Ascending aorta (tissue), 2 donors: ENCODE results near the gene ARL3. TPM values are rescaled to one million over a fixed set of nuclear protein-coding genes. Genes with fewer than 3 reads are reported as not detected.

Experiments used
- DNase-seq, 2 donors: peaks; one replicate each; pipeline ENCODE4 v3.0.0-alpha.2; 2019; ENCODE audit warnings: low spot score in 2 of 2
- H3K27ac ChIP-seq, 2 donors: fragments of 200-600 bp; sonication (generic); one replicate each; pipeline ENCODE4 v1.5.1; 2016 to 2017; ENCODE audit warnings: mild to moderate bottlenecking in 1 of 2
- H3K27me3 ChIP-seq: fragments of 200-600 bp; sonication (generic); one replicate; pipeline ENCODE4 v1.5.1; 2017
- H3K36me3 ChIP-seq, 2 donors: fragments of 200-600 bp; sonication (generic); one replicate each; pipeline ENCODE4 v1.5.1; 2016
- H3K4me1 ChIP-seq, 2 donors: fragments of 200-600 bp; sonication (generic); one replicate each; pipeline ENCODE4 v1.5.1; 2016 to 2017; ENCODE audit warnings: mild to moderate bottlenecking in 1 of 2
- H3K4me3 ChIP-seq, 2 donors: fragments of 200-600 bp; sonication (generic); one replicate each; pipeline ENCODE4 v1.5.1; 2016 to 2017; ENCODE audit warnings: mild to moderate bottlenecking in 1 of 2
- H3K9me3 ChIP-seq, 2 donors: fragments of 200-600 bp; sonication (generic); one replicate each; pipeline ENCODE4 v1.5.1; 2016
- intact Hi-C: fragments of 100-400 bp; cut with DNase I; formaldehyde crosslinking; loops from one replicate; pipeline ENCODE4 v1.15.1; 2023
- total RNA-seq: library from RNA; depleted of rRNA; stranded (reverse); fragments of >200 nt; gene quantifications from one replicate; pipeline ENCODE4 v1.1.0, GENCODE V29; 2016
- TF ChIP-seq, protein P1 (sequence below), 3 experiments: fragments of 200-600 bp in 2 of 3; fragments of 450-650 bp in 1 of 3; sonication (generic) in 2 of 3; IDR thresholded peaks; one replicate each; pipeline ENCODE4 v1.5.1; 2016 to 2019; ENCODE audit warnings: antibody characterized with exemption in 3 of 3, mild to moderate bottlenecking in 1 of 3, moderate library complexity in 1 of 3

Gene ARL3
- total RNA-seq, 1 donor from 2014 or later: 2.0 TPM

- intact Hi-C loops: no loop called here
- Histone ChIP-seq H3K4me1 (peaks cover 36 to 62% of the 10 kb centered on the region in 2 donors), H3K9me3 (no peaks in the 10 kb centered on the region), H3K4me3 (no peak overlapping the region), H3K36me3 (peaks cover 0 to 6% of the 10 kb centered on the region in 2 donors), H3K27ac (peak overlapping the region; percentile 88 to 95), H3K27me3 (no peaks in the 10 kb centered on the region)
- TF ChIP-seq, protein P1, sequence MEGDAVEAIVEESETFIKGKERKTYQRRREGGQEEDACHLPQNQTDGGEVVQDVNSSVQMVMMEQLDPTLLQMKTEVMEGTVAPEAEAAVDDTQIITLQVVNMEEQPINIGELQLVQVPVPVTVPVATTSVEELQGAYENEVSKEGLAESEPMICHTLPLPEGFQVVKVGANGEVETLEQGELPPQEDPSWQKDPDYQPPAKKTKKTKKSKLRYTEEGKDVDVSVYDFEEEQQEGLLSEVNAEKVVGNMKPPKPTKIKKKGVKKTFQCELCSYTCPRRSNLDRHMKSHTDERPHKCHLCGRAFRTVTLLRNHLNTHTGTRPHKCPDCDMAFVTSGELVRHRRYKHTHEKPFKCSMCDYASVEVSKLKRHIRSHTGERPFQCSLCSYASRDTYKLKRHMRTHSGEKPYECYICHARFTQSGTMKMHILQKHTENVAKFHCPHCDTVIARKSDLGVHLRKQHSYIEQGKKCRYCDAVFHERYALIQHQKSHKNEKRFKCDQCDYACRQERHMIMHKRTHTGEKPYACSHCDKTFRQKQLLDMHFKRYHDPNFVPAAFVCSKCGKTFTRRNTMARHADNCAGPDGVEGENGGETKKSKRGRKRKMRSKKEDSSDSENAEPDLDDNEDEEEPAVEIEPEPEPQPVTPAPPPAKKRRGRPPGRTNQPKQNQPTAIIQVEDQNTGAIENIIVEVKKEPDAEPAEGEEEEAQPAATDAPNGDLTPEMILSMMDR (IDR thresholded peaks at IDR 0.05): no peak
- no peak for DNase-seq
Observed at GRCh38 chr10:102631525-102632393, 82.4 kb downstream of the ARL3 start.

DNA sequence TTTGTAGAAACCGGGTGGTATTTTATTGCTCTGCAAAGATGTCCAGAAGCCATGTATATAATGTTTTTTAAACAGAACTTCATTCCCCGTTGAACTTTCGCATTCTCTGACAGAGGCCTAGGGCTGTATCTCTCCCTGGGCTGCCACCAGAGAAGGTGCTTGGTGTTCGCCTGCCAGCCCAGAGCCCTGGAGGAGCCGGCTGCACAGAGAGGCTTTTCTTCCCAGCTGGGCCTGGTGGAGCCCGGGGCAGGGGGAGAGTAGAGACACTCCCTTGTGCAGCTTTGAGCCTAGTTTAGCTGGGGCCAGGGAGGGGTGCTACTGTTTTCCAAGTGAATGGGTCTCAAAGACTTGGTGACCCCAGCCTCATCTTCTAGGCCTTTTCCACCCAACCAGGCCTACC, 83.5 kb downstream of the ARL3 start:
- intact Hi-C loops: no loop called here
- DNase-seq: no peak
- H3K9me3 ChIP-seq: no peaks in the 10 kb centered on the region
- H3K4me1 ChIP-seq: peaks cover 44 to 73% of the 10 kb centered on the region in 2 donors
- H3K4me3 ChIP-seq: no peak overlapping the region
- H3K27ac ChIP-seq: peak overlapping the region in 1 of 2 donors; percentile 95
- H3K27me3 ChIP-seq: no peaks in the 10 kb centered on the region
- TF ChIP-seq, protein P1 (IDR thresholded peaks at IDR 0.05): no peak
- peaks cover 0 to 6% of the 10 kb centered on the region in 2 donors for H3K36me3 ChIP-seq

GRCh38 chr10:102629661-102630614, 84.3 kb downstream of the ARL3 start:
- peaks cover 0 to 6% of the 10 kb centered on the region in 2 donors for H3K36me3 ChIP-seq
- H3K9me3 ChIP-seq: no peaks in the 10 kb centered on the region
- no peak overlapping the region for H3K4me3 ChIP-seq
- no peaks in the 10 kb centered on the region for H3K27me3 ChIP-seq
- intact Hi-C loops: no loop called here
- peaks cover 51 to 80% of the 10 kb centered on the region in 2 donors for H3K4me1 ChIP-seq
- DNase-seq: no peak
- peak overlapping the region; percentile 92 to 95 for H3K27ac ChIP-seq
- TF ChIP-seq, protein P1 (IDR thresholded peaks at IDR 0.05): no peak

DNA sequence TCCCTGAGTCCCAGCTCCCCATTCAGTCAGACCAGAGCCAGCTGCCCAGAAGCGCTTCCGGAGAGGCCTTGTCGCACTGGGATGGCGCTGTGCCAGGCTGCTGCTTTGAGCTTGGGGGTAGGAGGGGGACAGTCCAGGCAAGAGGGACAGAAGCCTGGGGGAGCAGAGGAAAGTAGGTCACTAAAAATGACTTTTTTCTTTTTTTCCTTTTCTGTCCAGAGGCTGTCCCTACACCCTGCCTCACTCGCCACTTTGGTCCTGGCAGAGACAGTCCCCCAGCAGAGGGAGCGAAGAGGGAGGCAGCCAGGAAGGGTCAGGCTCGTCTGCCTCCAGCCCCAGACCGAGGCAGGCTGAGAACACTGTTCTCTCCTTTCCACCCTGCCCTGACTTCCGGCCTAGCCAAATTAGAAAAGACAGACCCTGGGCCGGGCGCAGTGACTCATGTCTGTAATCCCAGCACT, 85.7 kb downstream of the ARL3 start:
- Histone ChIP-seq H3K4me3 (no peak overlapping the region), H3K4me1 (peaks cover 44 to 80% of the 10 kb centered on the region in 2 donors), H3K27ac (peak overlapping the region; percentile 92 to 95), H3K9me3 (no peaks in the 10 kb centered on the region), H3K36me3 (peaks cover 0 to 6% of the 10 kb centered on the region in 2 donors), H3K27me3 (no peaks in the 10 kb centered on the region)
- no peak for DNase-seq
- intact Hi-C loops: no loop called here
- TF ChIP-seq, protein P1 (IDR thresholded peaks at IDR 0.05): peak in 1 of 3 experiments; percentile 7

DNA sequence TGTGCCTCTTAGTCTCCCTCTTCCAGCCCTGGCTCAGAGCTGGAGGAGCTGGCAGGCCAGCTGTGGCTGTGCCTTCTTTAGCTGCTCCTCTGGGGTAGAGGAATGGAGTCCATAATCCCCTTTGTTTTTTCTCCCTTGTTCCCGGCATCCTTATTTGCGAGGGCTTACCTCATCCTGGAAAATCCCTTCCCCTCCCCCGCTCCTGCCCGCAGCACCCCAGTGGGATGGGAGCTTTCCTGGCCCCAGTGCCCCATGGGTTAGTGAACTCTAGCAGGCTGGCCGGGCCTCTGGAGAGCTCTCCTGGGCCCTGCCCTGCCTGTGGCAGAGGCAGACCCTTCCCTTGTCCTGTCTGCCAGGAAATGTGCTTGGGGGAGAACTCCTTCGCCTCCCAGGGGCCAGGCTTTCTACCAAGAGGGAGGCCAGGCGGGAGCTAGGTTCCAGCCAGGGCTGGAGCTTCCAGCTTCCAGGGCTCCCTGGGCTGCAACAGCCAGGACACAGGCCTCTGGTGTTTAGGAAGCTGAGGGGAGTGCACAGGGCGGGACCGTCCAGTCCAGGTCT, 86.4 kb downstream of the ARL3 start:
- Histone ChIP-seq H3K27ac (peak overlapping the region; percentile 92 to 95), H3K4me3 (no peak overlapping the region), H3K4me1 (peaks cover 40 to 75% of the 10 kb centered on the region in 2 donors), H3K9me3 (no peaks in the 10 kb centered on the region), H3K36me3 (peaks cover 0 to 6% of the 10 kb centered on the region in 2 donors), H3K27me3 (no peaks in the 10 kb centered on the region)
- DNase-seq: no peak
- intact Hi-C loops: no loop called here
- TF ChIP-seq, protein P1 (IDR thresholded peaks at IDR 0.05): no peak
